Measurements from ENCODE around the gene RPN2.

RPN2 gene

GRCh38 chr20:37245216-37246150 is 66.4 kb downstream of the RPN2 start:
- TF ChIP-seq, protein P1, sequence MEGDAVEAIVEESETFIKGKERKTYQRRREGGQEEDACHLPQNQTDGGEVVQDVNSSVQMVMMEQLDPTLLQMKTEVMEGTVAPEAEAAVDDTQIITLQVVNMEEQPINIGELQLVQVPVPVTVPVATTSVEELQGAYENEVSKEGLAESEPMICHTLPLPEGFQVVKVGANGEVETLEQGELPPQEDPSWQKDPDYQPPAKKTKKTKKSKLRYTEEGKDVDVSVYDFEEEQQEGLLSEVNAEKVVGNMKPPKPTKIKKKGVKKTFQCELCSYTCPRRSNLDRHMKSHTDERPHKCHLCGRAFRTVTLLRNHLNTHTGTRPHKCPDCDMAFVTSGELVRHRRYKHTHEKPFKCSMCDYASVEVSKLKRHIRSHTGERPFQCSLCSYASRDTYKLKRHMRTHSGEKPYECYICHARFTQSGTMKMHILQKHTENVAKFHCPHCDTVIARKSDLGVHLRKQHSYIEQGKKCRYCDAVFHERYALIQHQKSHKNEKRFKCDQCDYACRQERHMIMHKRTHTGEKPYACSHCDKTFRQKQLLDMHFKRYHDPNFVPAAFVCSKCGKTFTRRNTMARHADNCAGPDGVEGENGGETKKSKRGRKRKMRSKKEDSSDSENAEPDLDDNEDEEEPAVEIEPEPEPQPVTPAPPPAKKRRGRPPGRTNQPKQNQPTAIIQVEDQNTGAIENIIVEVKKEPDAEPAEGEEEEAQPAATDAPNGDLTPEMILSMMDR (IDR thresholded peaks at IDR 0.05): no peak

DNA sequence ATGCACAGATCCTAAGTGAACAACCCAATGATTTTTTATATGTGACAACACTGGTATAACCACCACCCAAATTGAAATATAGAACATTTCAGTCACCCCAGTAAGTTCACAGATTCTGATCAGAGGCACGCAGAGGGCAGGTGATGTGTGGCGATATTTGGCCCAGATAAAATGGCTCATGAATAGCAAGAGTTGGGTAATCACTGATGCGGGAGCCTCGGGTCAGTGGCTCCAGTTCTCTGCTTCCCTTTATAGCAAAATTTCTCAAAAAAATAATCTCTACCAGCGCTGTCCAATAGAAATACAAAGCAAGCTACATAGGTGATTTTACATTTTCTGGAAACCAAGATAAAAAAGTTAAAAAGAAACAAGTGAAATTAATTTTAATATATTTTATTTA is 67.6 kb downstream of the RPN2 start:
- TF ChIP-seq, protein P1 (IDR thresholded peaks at IDR 0.05): no peak

- TF ChIP-seq, protein P1 (IDR thresholded peaks at IDR 0.05): no peak
Observed at GRCh38 chr20:37247547-37247946, 68.4 kb downstream of the RPN2 start.

GRCh38 chr20:37249304-37249703 is 70.2 kb downstream of the RPN2 start:
- TF ChIP-seq, protein P1 (IDR thresholded peaks at IDR 0.05): no peak

DNA sequence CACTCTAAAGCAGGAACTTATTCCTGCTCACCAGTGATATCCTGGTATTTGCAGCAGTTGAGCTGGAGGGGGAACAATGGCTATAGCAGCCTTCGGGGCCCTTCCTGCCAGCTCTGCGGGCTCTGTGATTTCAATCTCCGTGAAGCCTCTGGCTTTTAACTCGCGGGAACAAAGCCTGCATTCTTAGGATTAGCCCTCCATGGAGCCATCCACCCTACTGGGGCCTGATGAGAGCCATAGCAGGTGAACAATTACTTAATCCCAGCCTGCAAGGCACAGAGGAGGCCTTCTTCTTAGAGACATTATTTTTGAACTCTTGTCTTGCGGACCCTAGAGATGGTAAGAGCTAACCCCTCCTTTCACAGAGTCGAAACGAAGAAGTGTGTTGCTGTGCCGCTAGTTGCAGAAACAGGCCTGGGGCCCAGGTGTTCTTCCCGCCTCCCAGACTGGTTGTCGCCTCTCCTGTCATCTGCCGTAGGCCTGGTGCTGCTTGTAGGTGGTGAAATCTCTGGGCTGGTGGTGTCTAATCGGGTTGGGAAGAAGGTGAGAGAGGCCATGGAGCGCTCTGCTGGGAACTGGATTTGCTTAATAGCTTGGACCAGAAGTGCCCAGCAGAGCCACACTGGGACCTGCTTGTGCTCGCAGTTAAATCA is 72.8 kb downstream of the RPN2 start:
- TF ChIP-seq, protein P1 (IDR thresholded peaks at IDR 0.05): no peak

- TF ChIP-seq, protein P1 (IDR thresholded peaks at IDR 0.05): no peak
Observed at GRCh38 chr20:37253087-37253486, 74.0 kb downstream of the RPN2 start.

DNA sequence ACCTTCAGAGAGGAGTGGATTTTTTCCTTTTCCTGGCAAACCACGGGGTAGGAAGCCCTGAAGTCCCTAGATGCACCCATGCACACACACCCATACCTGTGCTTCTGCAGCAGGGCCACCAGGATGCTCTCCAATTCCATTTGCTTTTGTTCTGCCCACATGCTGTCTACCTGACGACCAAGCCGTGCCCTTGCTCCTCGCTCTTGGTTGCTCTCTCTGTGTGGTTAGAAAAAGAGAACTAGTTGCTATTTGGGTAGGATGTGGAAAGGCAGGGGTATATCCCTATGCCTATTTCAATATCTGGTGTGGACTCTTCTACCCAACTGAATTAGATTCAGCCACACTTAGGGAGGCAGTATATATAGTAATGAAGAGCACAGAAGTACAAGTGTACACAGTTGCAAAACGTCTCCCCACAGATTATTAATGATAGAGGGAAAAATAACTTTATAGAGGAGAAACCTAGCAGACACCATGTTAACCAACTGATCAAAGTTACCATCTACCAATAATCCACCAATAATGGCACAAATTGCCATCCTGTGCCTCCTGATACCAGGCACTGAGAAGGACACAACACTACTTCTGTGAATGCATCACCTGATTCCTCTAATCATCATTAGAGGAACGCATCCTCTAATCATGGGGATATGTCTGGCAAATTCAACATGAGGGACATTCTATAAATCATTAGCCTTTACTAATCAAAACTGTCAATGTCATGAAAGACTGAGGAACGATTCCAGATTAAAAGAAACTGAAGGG is 75.2 kb downstream of the RPN2 start:
- TF ChIP-seq, protein P1 (IDR thresholded peaks at IDR 0.05): no peak
